SU-DHL-6 (cell line): ENCODE results near the gene RNU2-63P.
"Not testable (repeated sequence)": the region's sequence is repeated elsewhere in the genome, so short reads cannot be mapped to it uniquely, and the experiment has no call there.

ENCODE experiments used
- H2AFZ ChIP-seq: fragments of 200-600 bp; sonication (generic); 2 replicates; pipeline ENCODE4 v1.6.1; 2014; ENCODE audit warnings: low read depth, mild to moderate bottlenecking, moderate library complexity, mixed read lengths, antibody characterized with exemption, low read length; ENCODE audit not compliant: severe bottlenecking
- H3F3A ChIP-seq: fragments of 200-600 bp; shearing (Covaris generic); 2 replicates; pipeline ENCODE4 v1.6.0; 2016; ENCODE audit warnings: antibody characterized with exemption, mild to moderate bottlenecking; ENCODE audit not compliant: insufficient read depth
- H3K27ac ChIP-seq: fragments of 200-600 bp; sonication (generic); 2 replicates; pipeline ENCODE4 v1.5.1; 2016; ENCODE audit warnings: low read depth, mild to moderate bottlenecking, low read length, moderate library complexity, mixed read lengths
- H3K27me3 ChIP-seq: fragments of 200-600 bp; sonication (generic), shearing (Covaris generic); 2 replicates; pipeline ENCODE4 v1.6.0; 2014; ENCODE audit warnings: mild to moderate bottlenecking, low read length
- H3K36me3 ChIP-seq: fragments of 200-600 bp; sonication (generic); 2 replicates; pipeline ENCODE4 v1.6.1; 2014; ENCODE audit warnings: mild to moderate bottlenecking, low read length, mixed read lengths
- H3K4me2 ChIP-seq: fragments of 300-600, 200-600 bp; shearing (Covaris generic), sonication (generic); 2 replicates; pipeline ENCODE4 v1.6.0; 2014; ENCODE audit warnings: low read length, low read depth, mild to moderate bottlenecking; ENCODE audit not compliant: poor library complexity, severe bottlenecking
- H3K4me3 ChIP-seq: fragments of 200-600 bp; sonication (generic); 2 replicates; pipeline ENCODE4 v1.5.1; 2014; ENCODE audit warnings: antibody characterized with exemption, low read length, mild to moderate bottlenecking, mixed read lengths; ENCODE audit not compliant: insufficient read depth, poor library complexity, severe bottlenecking
- H3K79me2 ChIP-seq: fragments of 200-600 bp; sonication (generic); 2 replicates; pipeline ENCODE4 v1.6.1; 2014; ENCODE audit warnings: mild to moderate bottlenecking, low read length, moderate library complexity; ENCODE audit not compliant: insufficient read depth
- H3K9ac ChIP-seq: fragments of 200-600 bp; sonication (generic); 2 replicates; pipeline ENCODE4 v1.7.0; 2014; ENCODE audit warnings: mild to moderate bottlenecking, low read length
- H3K9me2 ChIP-seq: fragments of 200-600 bp; sonication (generic); replicated peaks from 2 replicates; pipeline ENCODE4 v1.6.1; 2014; ENCODE audit warnings: low read length; ENCODE audit not compliant: insufficient read depth
- H3K9me3 ChIP-seq: fragments of 200-600 bp; sonication (generic); 2 replicates; pipeline ENCODE4 v1.6.1; 2014; ENCODE audit warnings: low read length, mixed read lengths; ENCODE audit not compliant: insufficient read depth
- H4K20me1 ChIP-seq: fragments of 200-600 bp; sonication (generic); 2 replicates; pipeline ENCODE4 v1.6.1; 2014; ENCODE audit warnings: low read depth, mild to moderate bottlenecking, antibody characterized with exemption, low read length, moderate library complexity, mixed read lengths
- CTCF ChIP-seq: fragments of 200-600 bp; sonication (generic); IDR thresholded peaks from one replicate; pipeline ENCODE4 v1.5.1; 2017; ENCODE audit warnings: antibody characterized with exemption, mild to moderate bottlenecking, low read length, moderate library complexity; ENCODE audit not compliant: insufficient read depth, poor library complexity, severe bottlenecking
- EZH2phosphoT487 ChIP-seq: fragments of 200-600 bp; sonication (generic), shearing (Covaris generic); conservative IDR thresholded peaks from 2 replicates; pipeline ENCODE4 v1.6.1; 2018; ENCODE audit warnings: mild to moderate bottlenecking, antibody characterized with exemption, low read length, moderate library complexity, mixed read lengths

RNU2-63P gene

GRCh38 chr2:88048541-88048940 is 32.2 kb upstream of the RNU2-63P start:
- H3K9me2 ChIP-seq, result no peaks in the 10 kb centered on the region
- H3K4me3 ChIP-seq, result no peak overlapping the region
- H3K9ac ChIP-seq, result no peak overlapping the region
- H3K27ac ChIP-seq, result no peak overlapping the region
- H3K9me3 ChIP-seq, result no peaks in the 10 kb centered on the region
- peaks cover 43% of the 10 kb centered on the region for H3K79me2 ChIP-seq
- H2AFZ ChIP-seq, result no peak overlapping the region
- H3F3A ChIP-seq, result peaks cover 19% of the 10 kb centered on the region; the same call in 1 of the 2 replicates
- no peaks in the 10 kb centered on the region for H3K27me3 ChIP-seq
- TF ChIP-seq CTCF (no peak), EZH2phosphoT487 (no peak)
- peaks cover 8% of the 10 kb centered on the region; the same call in 1 of the 2 replicates for H3K36me3 ChIP-seq
- H4K20me1 ChIP-seq, result no peaks in the 10 kb centered on the region
- H3K4me2 ChIP-seq, result no peak overlapping the region

GRCh38 chr2:88045561-88045960 is 29.2 kb upstream of the RNU2-63P start:
- not testable (repeated sequence) for H3K9me2 ChIP-seq, H4K20me1 ChIP-seq, H3F3A ChIP-seq, H3K9ac ChIP-seq, H2AFZ ChIP-seq, H3K9me3 ChIP-seq, H3K4me2 ChIP-seq, H3K27me3 ChIP-seq, H3K36me3 ChIP-seq, H3K4me3 ChIP-seq, H3K27ac ChIP-seq
- 0 out of 2 replicates have a peak, but pooled peaks cover 17% of the 10 kb centered on the region for H3K79me2 ChIP-seq

GRCh38 chr2:88042476-88042875 is 26.1 kb upstream of the RNU2-63P start:
- H3F3A ChIP-seq, result no peaks in the 10 kb centered on the region
- 0 out of 2 replicates have a peak, but pooled peaks cover 15% of the 10 kb centered on the region for H3K79me2 ChIP-seq
- no peaks in the 10 kb centered on the region; the same call in 1 of the 2 replicates for H3K36me3 ChIP-seq
- H2AFZ ChIP-seq, result no peak overlapping the region
- H3K27ac ChIP-seq, result no peak overlapping the region
- H4K20me1 ChIP-seq, result no peaks in the 10 kb centered on the region
- H3K4me3 ChIP-seq, result no peak overlapping the region
- no peak overlapping the region for H3K9ac ChIP-seq
- no peak for TF ChIP-seq CTCF
- no peak for TF ChIP-seq EZH2phosphoT487
- no peaks in the 10 kb centered on the region for H3K27me3 ChIP-seq
- no peaks in the 10 kb centered on the region for H3K9me2 ChIP-seq
- H3K9me3 ChIP-seq, result no peaks in the 10 kb centered on the region
- no peak overlapping the region for H3K4me2 ChIP-seq

GRCh38 chr2:88038263-88039105 is 22.1 kb upstream of the RNU2-63P start:
- Histone ChIP-seq H4K20me1 (no peaks in the 10 kb centered on the region), H3K36me3 (peaks cover 19% of the 10 kb centered on the region; the same call in 1 of the 2 replicates), H3K79me2 (0 out of 2 replicates have a peak, but pooled peaks cover 3% of the 10 kb centered on the region), H3K9me3 (no peaks in the 10 kb centered on the region), H3K9me2 (no peaks in the 10 kb centered on the region), H3K4me3 (no peak overlapping the region), H3K9ac (no peak overlapping the region), H2AFZ (no peak overlapping the region), H3K27ac (no peak overlapping the region), H3F3A (no peaks in the 10 kb centered on the region), H3K4me2 (no peak overlapping the region), H3K27me3 (no peaks in the 10 kb centered on the region)
- no peak for TF ChIP-seq EZH2phosphoT487
